Measurements from ENCODE around the gene GTF3C5. TPM values are rescaled to one million over a fixed set of nuclear protein-coding genes. Genes with fewer than 3 reads are reported as not detected.

The GTF3C5 gene
- 28.7 and 33.3 TPM in 2 replicates for total RNA-seq

DNA sequence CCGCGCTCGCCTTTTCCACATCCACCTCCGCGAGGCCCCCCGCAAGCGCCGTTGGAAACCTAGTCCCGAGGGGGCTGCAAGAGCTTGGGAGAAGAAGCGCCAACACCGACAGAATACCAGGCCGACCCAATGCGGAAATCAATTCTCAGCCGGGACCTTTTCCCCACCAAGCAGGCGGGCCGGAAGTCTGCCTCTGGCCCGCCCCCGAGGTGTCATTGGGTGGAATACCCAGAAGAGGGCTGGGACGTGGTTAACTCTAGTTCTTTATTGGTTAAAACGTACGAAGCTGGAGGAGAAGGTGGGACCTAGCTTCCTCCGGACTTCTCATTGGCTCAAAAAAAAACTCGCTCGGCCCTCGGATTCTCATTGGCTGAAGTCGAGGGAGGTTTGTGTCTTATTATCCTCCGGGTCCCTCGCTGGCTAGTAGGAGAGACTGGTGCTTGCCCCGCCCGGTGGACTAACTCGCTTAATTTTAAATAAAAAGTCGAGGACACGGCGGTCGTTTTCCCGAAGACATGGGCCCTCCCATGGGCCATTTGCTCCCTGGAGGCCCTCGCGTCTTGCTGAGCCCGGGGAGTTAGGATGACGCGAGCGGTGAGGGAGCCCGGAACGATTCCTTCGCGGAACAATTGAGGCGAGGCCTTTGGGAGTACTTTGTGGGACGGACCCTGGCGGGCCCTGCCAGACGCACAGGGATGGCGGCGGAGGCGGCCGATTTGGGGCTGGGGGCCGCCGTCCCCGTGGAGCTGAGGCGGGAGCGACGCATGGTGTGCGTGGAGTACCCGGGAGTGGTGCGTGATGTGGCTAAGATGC is at the start of gene GTF3C5:
TSS of gene GTF3C5 (plus strand) at position 681 of the 813 bp plus-strand sequence. CDS start at position 696, 15 bp downstream.

DNA sequence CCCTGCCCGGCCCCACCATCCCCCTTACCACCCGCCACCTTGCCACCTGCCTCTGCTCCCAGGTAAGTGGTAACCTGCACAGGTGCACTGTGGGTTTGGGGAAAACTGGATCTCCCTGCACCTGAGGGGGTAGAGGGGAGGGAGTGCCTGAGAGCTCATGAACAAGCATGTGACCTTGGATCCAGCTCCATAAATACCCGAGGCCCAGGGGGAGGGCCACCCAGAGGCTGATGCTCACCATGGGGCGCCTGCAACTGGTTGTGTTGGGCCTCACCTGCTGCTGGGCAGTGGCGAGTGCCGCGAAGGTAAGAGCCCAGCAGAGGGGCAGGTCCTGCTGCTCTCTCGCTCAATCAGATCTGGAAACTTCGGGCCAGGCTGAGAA is 31.0 kb downstream of the GTF3C5 start, which contains the start of gene CEL:
TSS of gene CEL (plus strand) at position 218 of the 382 bp plus-strand sequence. CDS start at position 240, 22 bp downstream.

Other genes starting within 250 kb of the GTF3C5 start
- 0.26 and 0.47 TPM in 2 replicates for gene AK8, start 152.7 kb upstream of the GTF3C5 start, total RNA-seq
- 2.7 and 4.9 TPM in 2 replicates for gene SPACA9, start 152.1 kb upstream of the GTF3C5 start, total RNA-seq
- gene TSC1, start 86.4 kb upstream of the GTF3C5 start, total RNA-seq: 29.2 and 40.4 TPM in 2 replicates
- not detected in 2 replicates for gene GFI1B, start 52.3 kb upstream of the GTF3C5 start, total RNA-seq
- gene CEL, start 31.0 kb downstream of the GTF3C5 start, total RNA-seq: 0.32 and 0.34 TPM in 2 replicates
- 20.2 and 20.4 TPM in 2 replicates for gene RALGDS, start 90.2 kb downstream of the GTF3C5 start, total RNA-seq
- 1.3 and 5.7 TPM in 2 replicates for gene GBGT1, start 132.9 kb downstream of the GTF3C5 start, total RNA-seq
- not detected in 2 replicates for gene OBP2B, start 178.3 kb downstream of the GTF3C5 start, total RNA-seq
- not detected in 2 replicates for gene ABO, start 244.2 kb downstream of the GTF3C5 start, total RNA-seq